ENCODE results near the gene ATP8A2.

DNA sequence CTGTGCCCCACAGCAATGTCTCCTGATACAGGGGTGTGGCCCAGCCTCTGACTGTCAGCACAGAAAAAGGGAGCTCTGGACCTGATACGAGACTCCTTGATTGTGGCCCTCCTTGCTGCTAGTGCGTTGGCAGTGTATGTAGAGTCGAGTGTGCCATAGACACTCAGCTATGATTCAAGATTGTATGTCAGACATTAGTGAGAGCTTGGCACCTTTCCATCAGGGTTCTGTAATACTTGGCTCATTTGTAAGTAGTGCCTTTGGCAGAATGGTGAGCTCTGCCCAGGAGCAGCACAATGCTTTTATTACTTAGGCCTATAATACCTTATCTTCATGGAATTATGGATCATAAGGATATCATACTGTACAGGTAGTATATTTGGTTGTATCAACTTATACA is 83.4 kb downstream of the ATP8A2 start:
- no peak for TF ChIP-seq POLR2A (IDR thresholded peaks at IDR 0.05)
- TF ChIP-seq, protein P1, sequence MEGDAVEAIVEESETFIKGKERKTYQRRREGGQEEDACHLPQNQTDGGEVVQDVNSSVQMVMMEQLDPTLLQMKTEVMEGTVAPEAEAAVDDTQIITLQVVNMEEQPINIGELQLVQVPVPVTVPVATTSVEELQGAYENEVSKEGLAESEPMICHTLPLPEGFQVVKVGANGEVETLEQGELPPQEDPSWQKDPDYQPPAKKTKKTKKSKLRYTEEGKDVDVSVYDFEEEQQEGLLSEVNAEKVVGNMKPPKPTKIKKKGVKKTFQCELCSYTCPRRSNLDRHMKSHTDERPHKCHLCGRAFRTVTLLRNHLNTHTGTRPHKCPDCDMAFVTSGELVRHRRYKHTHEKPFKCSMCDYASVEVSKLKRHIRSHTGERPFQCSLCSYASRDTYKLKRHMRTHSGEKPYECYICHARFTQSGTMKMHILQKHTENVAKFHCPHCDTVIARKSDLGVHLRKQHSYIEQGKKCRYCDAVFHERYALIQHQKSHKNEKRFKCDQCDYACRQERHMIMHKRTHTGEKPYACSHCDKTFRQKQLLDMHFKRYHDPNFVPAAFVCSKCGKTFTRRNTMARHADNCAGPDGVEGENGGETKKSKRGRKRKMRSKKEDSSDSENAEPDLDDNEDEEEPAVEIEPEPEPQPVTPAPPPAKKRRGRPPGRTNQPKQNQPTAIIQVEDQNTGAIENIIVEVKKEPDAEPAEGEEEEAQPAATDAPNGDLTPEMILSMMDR (IDR thresholded peaks at IDR 0.05), result no peak
